ENCODE measurements around the gene SP9. TPM values are rescaled to one million over a fixed set of nuclear protein-coding genes. Genes with fewer than 3 reads are reported as not detected.
"Not testable (repeated sequence)": the region's sequence is repeated elsewhere in the genome, so short reads cannot be mapped to it uniquely, and the experiment has no call there.

Gene SP9
- total and polyA plus RNA-seq, 9 donors, result not detected

- H3K4me1 ChIP-seq (ENCODE audit: insufficient read depth), result no peaks in the 10 kb centered on the region
- DNase-seq, result no peak
- 65 to 75% (median 73%) methylated on average over 2 of the region's 2 CpGs for WGBS, 3 donors
- H3K27ac ChIP-seq, result no peak overlapping the region
- TF ChIP-seq, protein P1, sequence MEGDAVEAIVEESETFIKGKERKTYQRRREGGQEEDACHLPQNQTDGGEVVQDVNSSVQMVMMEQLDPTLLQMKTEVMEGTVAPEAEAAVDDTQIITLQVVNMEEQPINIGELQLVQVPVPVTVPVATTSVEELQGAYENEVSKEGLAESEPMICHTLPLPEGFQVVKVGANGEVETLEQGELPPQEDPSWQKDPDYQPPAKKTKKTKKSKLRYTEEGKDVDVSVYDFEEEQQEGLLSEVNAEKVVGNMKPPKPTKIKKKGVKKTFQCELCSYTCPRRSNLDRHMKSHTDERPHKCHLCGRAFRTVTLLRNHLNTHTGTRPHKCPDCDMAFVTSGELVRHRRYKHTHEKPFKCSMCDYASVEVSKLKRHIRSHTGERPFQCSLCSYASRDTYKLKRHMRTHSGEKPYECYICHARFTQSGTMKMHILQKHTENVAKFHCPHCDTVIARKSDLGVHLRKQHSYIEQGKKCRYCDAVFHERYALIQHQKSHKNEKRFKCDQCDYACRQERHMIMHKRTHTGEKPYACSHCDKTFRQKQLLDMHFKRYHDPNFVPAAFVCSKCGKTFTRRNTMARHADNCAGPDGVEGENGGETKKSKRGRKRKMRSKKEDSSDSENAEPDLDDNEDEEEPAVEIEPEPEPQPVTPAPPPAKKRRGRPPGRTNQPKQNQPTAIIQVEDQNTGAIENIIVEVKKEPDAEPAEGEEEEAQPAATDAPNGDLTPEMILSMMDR (IDR thresholded peaks at IDR 0.05), result no peak
- TF ChIP-seq POLR2A (IDR thresholded peaks at IDR 0.05) (no peak), EP300 (IDR thresholded peaks at IDR 0.05) (no peak)
- intact Hi-C loops (cut with DNase I), result no loop called here
- no peak overlapping the region for H3K4me3 ChIP-seq
- no peaks in the 10 kb centered on the region for H3K9me3 ChIP-seq
- H3K27me3 ChIP-seq, result no peaks in the 10 kb centered on the region
- no peaks in the 10 kb centered on the region for H3K36me3 ChIP-seq
Observed at GRCh38 chr2:174350018-174350417, 15.3 kb downstream of the SP9 start.

GRCh38 chr2:174350593-174351181 is 15.9 kb downstream of the SP9 start:
- H3K4me1 ChIP-seq (ENCODE audit: insufficient read depth), result no peaks in the 10 kb centered on the region
- intact Hi-C loops (cut with DNase I), result no loop called here
- no peaks in the 10 kb centered on the region for H3K27me3 ChIP-seq
- no peaks in the 10 kb centered on the region for H3K9me3 ChIP-seq
- H3K36me3 ChIP-seq, result no peaks in the 10 kb centered on the region
- H3K4me3 ChIP-seq, result no peak overlapping the region
- TF ChIP-seq EP300 (IDR thresholded peaks at IDR 0.05), result no peak
- TF ChIP-seq, protein P1 (IDR thresholded peaks at IDR 0.05), result no peak
- no peak for TF ChIP-seq POLR2A (IDR thresholded peaks at IDR 0.05)
- no peak overlapping the region for H3K27ac ChIP-seq
- WGBS, 3 donors, result 93 to 95% (median 94%) methylated on average over 2 of the region's 2 CpGs
- no peak for DNase-seq

GRCh38 chr2:174353004-174353403 is 18.2 kb downstream of the SP9 start:
- no peak overlapping the region for H3K27ac ChIP-seq
- H3K4me3 ChIP-seq, result no peak overlapping the region
- H3K27me3 ChIP-seq, result no peaks in the 10 kb centered on the region
- no peaks in the 10 kb centered on the region for H3K36me3 ChIP-seq
- no peak for DNase-seq
- 96 to 100% (median 98%) methylated on average over 1 of the region's 1 CpG for WGBS, 3 donors
- no peaks in the 10 kb centered on the region for H3K4me1 ChIP-seq (ENCODE audit: insufficient read depth)
- intact Hi-C loops (cut with DNase I), result no loop called here
- TF ChIP-seq EP300 (IDR thresholded peaks at IDR 0.05) (no peak), POLR2A (IDR thresholded peaks at IDR 0.05) (no peak)
- TF ChIP-seq, protein P1 (IDR thresholded peaks at IDR 0.05), result no peak
- H3K9me3 ChIP-seq, result no peaks in the 10 kb centered on the region

- H3K9me3 ChIP-seq, result no peaks in the 10 kb centered on the region
- no peaks in the 10 kb centered on the region for H3K36me3 ChIP-seq
- DNase-seq, result no peak
- no peaks in the 10 kb centered on the region for H3K4me1 ChIP-seq (ENCODE audit: insufficient read depth)
- no peak overlapping the region for H3K27ac ChIP-seq
- TF ChIP-seq EP300 (IDR thresholded peaks at IDR 0.05) (no peak), POLR2A (IDR thresholded peaks at IDR 0.05) (no peak)
- TF ChIP-seq, protein P1 (IDR thresholded peaks at IDR 0.05), result no peak
- WGBS, 3 donors, result 96 to 98% (median 98%) methylated on average over 2 of the region's 2 CpGs
- H3K27me3 ChIP-seq, result no peaks in the 10 kb centered on the region
- H3K4me3 ChIP-seq, result no peak overlapping the region
- intact Hi-C loops (cut with DNase I), result no loop called here
Observed at GRCh38 chr2:174356347-174356746, 21.6 kb downstream of the SP9 start.

GRCh38 chr2:174359663-174360062 is 24.9 kb downstream of the SP9 start:
- DNase-seq, result not testable (repeated sequence)

More at GRCh38 chr2:174359663-174360062, 24.9 kb downstream of the SP9 start:
- H3K27ac ChIP-seq; H3K4me1 ChIP-seq (ENCODE audit: insufficient read depth); H3K4me3 ChIP-seq; H3K36me3 ChIP-seq; intact Hi-C loops (cut with DNase I); H3K27me3 ChIP-seq; H3K9me3 ChIP-seq: not testable (repeated sequence)
- 98 to 99% (median 99%) methylated on average over 4 of the region's 4 CpGs for WGBS, 3 donors

Measured in ovary (tissue), 9 donors.